ENCODE measurements around the gene INPP4A. TPM values are rescaled to one million over a fixed set of nuclear protein-coding genes. Genes with fewer than 3 reads are reported as not detected.

The INPP4A gene
- total RNA-seq, 2 experiments from 2014 or later, result 33.1 to 34.8 TPM

- intact Hi-C loops (cut with micrococcal nuclease), result loop anchor here (2.0 kb wide), 1 partner anchor 16 kb away; no protein-coding TSS in a partner anchor
- Mint-ChIP-seq H3K4me3 (no peak overlapping the region), H3K4me1 (ENCODE audit: low read depth) (peaks cover 92% of the 10 kb centered on the region), H3K27ac (no peak overlapping the region), H3K27me3 (ENCODE audit: low read depth) (no peaks in the 10 kb centered on the region), H3K36me3 (ENCODE audit: low read depth) (peaks cover 5% of the 10 kb centered on the region), H3K9me3 (no peaks in the 10 kb centered on the region)
- CTCF ChIA-PET, result interaction anchor here (0.8 to 1.7 kb wide), 9 partner anchors 9 to 91 kb away, joined by 3 to 8 read pairs (median 4); no protein-coding TSS in a partner anchor
- DNase-seq, result no peak
Measured at GRCh38 chr2:98504381-98505109, 59.9 kb downstream of the INPP4A start.

GRCh38 chr2:98505311-98505808 is 60.7 kb downstream of the INPP4A start:
- no peaks in the 10 kb centered on the region for H3K9me3 Mint-ChIP-seq
- peaks cover 92% of the 10 kb centered on the region for H3K4me1 Mint-ChIP-seq (ENCODE audit: low read depth)
- intact Hi-C loops (cut with micrococcal nuclease), result loop anchor here (2.0 kb wide), 1 partner anchor 17 kb away; no protein-coding TSS in a partner anchor
- CTCF ChIA-PET, result interaction anchor here (0.8 to 1.7 kb wide), 6 partner anchors 11 to 92 kb away, joined by 3 to 8 read pairs (median 4); no protein-coding TSS in a partner anchor
- no peaks in the 10 kb centered on the region for H3K27me3 Mint-ChIP-seq (ENCODE audit: low read depth)
- peaks cover 5% of the 10 kb centered on the region for H3K36me3 Mint-ChIP-seq (ENCODE audit: low read depth)
- H3K4me3 Mint-ChIP-seq, result no peak overlapping the region
- peak; percentile 59 for DNase-seq
- peak overlapping the region; percentile 22 for H3K27ac Mint-ChIP-seq

- H3K27me3 Mint-ChIP-seq (ENCODE audit: low read depth), result no peaks in the 10 kb centered on the region
- CTCF ChIA-PET, result interaction anchor here (1.4 to 1.7 kb wide), 3 partner anchors 18 to 93 kb away, joined by 4 to 5 read pairs (median 4); no protein-coding TSS in a partner anchor
- H3K36me3 Mint-ChIP-seq (ENCODE audit: low read depth), result peaks cover 5% of the 10 kb centered on the region
- H3K4me3 Mint-ChIP-seq, result no peak overlapping the region
- no peak overlapping the region for H3K27ac Mint-ChIP-seq
- intact Hi-C loops (cut with micrococcal nuclease), result loop anchor here (2.0 kb wide), 1 partner anchor 17 kb away; no protein-coding TSS in a partner anchor
- no peaks in the 10 kb centered on the region for H3K9me3 Mint-ChIP-seq
- DNase-seq, result no peak
- H3K4me1 Mint-ChIP-seq (ENCODE audit: low read depth), result peaks cover 91% of the 10 kb centered on the region
Measured at GRCh38 chr2:98505971-98506664, 61.5 kb downstream of the INPP4A start.

- CTCF ChIA-PET, result interaction anchor here (1.9 to 2.0 kb wide), 2 partner anchors 12 to 18 kb away, joined by 5 to 8 read pairs; no protein-coding TSS in a partner anchor
- H3K36me3 Mint-ChIP-seq (ENCODE audit: low read depth), result peaks cover 5% of the 10 kb centered on the region
- peaks cover 91% of the 10 kb centered on the region for H3K4me1 Mint-ChIP-seq (ENCODE audit: low read depth)
- no peak for DNase-seq
- no peak overlapping the region for H3K4me3 Mint-ChIP-seq
- H3K27me3 Mint-ChIP-seq (ENCODE audit: low read depth), result no peaks in the 10 kb centered on the region
- no peaks in the 10 kb centered on the region for H3K9me3 Mint-ChIP-seq
- H3K27ac Mint-ChIP-seq, result no peak overlapping the region
- intact Hi-C loops (cut with micrococcal nuclease), result no loop called here
Measured at GRCh38 chr2:98506881-98507280, 62.2 kb downstream of the INPP4A start.

- intact Hi-C loops (cut with micrococcal nuclease), result no loop called here
- Mint-ChIP-seq H3K27me3 (ENCODE audit: low read depth) (no peaks in the 10 kb centered on the region), H3K4me3 (no peak overlapping the region), H3K9me3 (no peaks in the 10 kb centered on the region), H3K4me1 (ENCODE audit: low read depth) (peaks cover 91% of the 10 kb centered on the region), H3K36me3 (ENCODE audit: low read depth) (peaks cover 5% of the 10 kb centered on the region), H3K27ac (peak overlapping the region; percentile 62)
- CTCF ChIA-PET, result interaction anchor here (0.8 to 2.0 kb wide), 4 partner anchors 10 to 60 kb away, joined by 5 to 8 read pairs (median 6); no protein-coding TSS in a partner anchor
- no peak for DNase-seq
Measured at GRCh38 chr2:98507461-98507860, 62.8 kb downstream of the INPP4A start.

GRCh38 chr2:98507891-98508708 is 63.4 kb downstream of the INPP4A start:
- no peaks in the 10 kb centered on the region for H3K9me3 Mint-ChIP-seq
- intact Hi-C loops (cut with micrococcal nuclease), result no loop called here
- H3K27ac Mint-ChIP-seq, result peak overlapping the region; percentile 76
- peaks cover 5% of the 10 kb centered on the region for H3K36me3 Mint-ChIP-seq (ENCODE audit: low read depth)
- no peaks in the 10 kb centered on the region for H3K27me3 Mint-ChIP-seq (ENCODE audit: low read depth)
- DNase-seq, result no peak
- peak overlapping the region; percentile 26 for H3K4me3 Mint-ChIP-seq
- CTCF ChIA-PET, result interaction anchor here (0.8 to 2.0 kb wide), 4 partner anchors 9 to 61 kb away, joined by 5 to 8 read pairs (median 6); no protein-coding TSS in a partner anchor
- peaks cover 91% of the 10 kb centered on the region for H3K4me1 Mint-ChIP-seq (ENCODE audit: low read depth)

GRCh38 chr2:98508709-98509066 is 64.0 kb downstream of the INPP4A start:
- CTCF ChIA-PET, result interaction anchor here (1.1 to 2.0 kb wide), 3 partner anchors 10 to 96 kb away, joined by 3 to 8 read pairs (median 5); no protein-coding TSS in a partner anchor
- peak; percentile 67 for DNase-seq
- intact Hi-C loops (cut with micrococcal nuclease), result no loop called here
- Mint-ChIP-seq H3K27ac (peak overlapping the region; percentile 76), H3K27me3 (ENCODE audit: low read depth) (no peaks in the 10 kb centered on the region), H3K9me3 (no peaks in the 10 kb centered on the region), H3K4me3 (peak overlapping the region; percentile 26), H3K4me1 (ENCODE audit: low read depth) (peaks cover 91% of the 10 kb centered on the region), H3K36me3 (ENCODE audit: low read depth) (peaks cover 5% of the 10 kb centered on the region)

- no peaks in the 10 kb centered on the region for H3K9me3 Mint-ChIP-seq
- no peak for DNase-seq
- no peaks in the 10 kb centered on the region for H3K36me3 Mint-ChIP-seq (ENCODE audit: low read depth)
- intact Hi-C loops (cut with micrococcal nuclease), result no loop called here
- H3K27ac Mint-ChIP-seq, result no peak overlapping the region
- peaks cover 89% of the 10 kb centered on the region for H3K4me1 Mint-ChIP-seq (ENCODE audit: low read depth)
- no peak overlapping the region for H3K4me3 Mint-ChIP-seq
- CTCF ChIA-PET, result interaction anchor here (1.1 kb wide), 1 partner anchor 97 kb away, joined by 3 read pairs; no protein-coding TSS in a partner anchor
- no peaks in the 10 kb centered on the region for H3K27me3 Mint-ChIP-seq (ENCODE audit: low read depth)
Measured at GRCh38 chr2:98509542-98510321, 65.1 kb downstream of the INPP4A start.

- intact Hi-C loops (cut with micrococcal nuclease), result no loop called here
- Mint-ChIP-seq H3K4me3 (no peak overlapping the region), H3K36me3 (ENCODE audit: low read depth) (no peaks in the 10 kb centered on the region), H3K9me3 (no peaks in the 10 kb centered on the region), H3K27me3 (ENCODE audit: low read depth) (no peaks in the 10 kb centered on the region), H3K4me1 (ENCODE audit: low read depth) (peaks cover 87% of the 10 kb centered on the region), H3K27ac (no peak overlapping the region)
- DNase-seq, result no peak
- CTCF ChIA-PET, result no interaction called here
Measured at GRCh38 chr2:98510322-98510662, 65.6 kb downstream of the INPP4A start.

GRCh38 chr2:98511981-98512380 is 67.3 kb downstream of the INPP4A start:
- Mint-ChIP-seq H3K4me3 (no peak overlapping the region), H3K9me3 (no peaks in the 10 kb centered on the region), H3K27me3 (ENCODE audit: low read depth) (no peaks in the 10 kb centered on the region), H3K36me3 (ENCODE audit: low read depth) (no peaks in the 10 kb centered on the region), H3K27ac (no peak overlapping the region), H3K4me1 (ENCODE audit: low read depth) (peaks cover 88% of the 10 kb centered on the region)
- CTCF ChIA-PET, result no interaction called here
- intact Hi-C loops (cut with micrococcal nuclease), result no loop called here
- DNase-seq, result no peak

GRCh38 chr2:98512699-98513098 is 68.0 kb downstream of the INPP4A start:
- H3K4me3 Mint-ChIP-seq, result no peak overlapping the region
- no peaks in the 10 kb centered on the region for H3K27me3 Mint-ChIP-seq (ENCODE audit: low read depth)
- intact Hi-C loops (cut with micrococcal nuclease), result no loop called here
- H3K36me3 Mint-ChIP-seq (ENCODE audit: low read depth), result no peaks in the 10 kb centered on the region
- H3K9me3 Mint-ChIP-seq, result no peaks in the 10 kb centered on the region
- peak overlapping the region; percentile 9 for H3K27ac Mint-ChIP-seq
- CTCF ChIA-PET, result no interaction called here
- DNase-seq, result no peak
- H3K4me1 Mint-ChIP-seq (ENCODE audit: low read depth), result peaks cover 88% of the 10 kb centered on the region
